NB4 (cell line): ENCODE measurements around the gene TRIM54.

Experiments used
- CTCF ChIP-seq: IDR thresholded peaks from one replicate; pipeline ENCODE4 v1.5.1; 2012; ENCODE audit warnings: low read depth, low read length
- MYC ChIP-seq: IDR thresholded peaks from 2 replicates; pipeline ENCODE4 v1.6.1; 2011; ENCODE audit warnings: low read depth, low read length
- POLR2A ChIP-seq: IDR thresholded peaks from 2 replicates; pipeline ENCODE4 v1.6.1; 2011; ENCODE audit warnings: mild to moderate bottlenecking; ENCODE audit not compliant: insufficient read length; ENCODE audit errors: extremely low read depth

- no peak for TF ChIP-seq CTCF
- no peak for TF ChIP-seq POLR2A
- no peak for TF ChIP-seq MYC
These were observed 15.0 kb downstream of the TRIM54 start for GRCh38 chr2:27297195-27297594.
